Thyroid gland (tissue), 4 donors: Measurements from ENCODE around the gene LPP.

Experiments used
- POLR2A ChIP-seq, 2 donors: fragments of 450-650 bp; IDR thresholded peaks; one replicate each; pipeline ENCODE4 v1.6.1; 2017; ENCODE audit warnings: antibody characterized with exemption in 2 of 2, mild to moderate bottlenecking in 2 of 2, moderate library complexity in 1 of 2
- TF ChIP-seq, protein P1 (sequence below), 6 experiments: fragments of 200-600 bp in 3 of 6; fragments of 450-650 bp in 3 of 6; sonication (generic) in 3 of 6; IDR thresholded peaks; one replicate each; pipeline ENCODE4 v1.5.1; 2016 to 2019; ENCODE audit warnings: antibody characterized with exemption in 6 of 6, mild to moderate bottlenecking in 2 of 6, inconsistent platforms in 1 of 6, moderate library complexity in 1 of 6

DNA sequence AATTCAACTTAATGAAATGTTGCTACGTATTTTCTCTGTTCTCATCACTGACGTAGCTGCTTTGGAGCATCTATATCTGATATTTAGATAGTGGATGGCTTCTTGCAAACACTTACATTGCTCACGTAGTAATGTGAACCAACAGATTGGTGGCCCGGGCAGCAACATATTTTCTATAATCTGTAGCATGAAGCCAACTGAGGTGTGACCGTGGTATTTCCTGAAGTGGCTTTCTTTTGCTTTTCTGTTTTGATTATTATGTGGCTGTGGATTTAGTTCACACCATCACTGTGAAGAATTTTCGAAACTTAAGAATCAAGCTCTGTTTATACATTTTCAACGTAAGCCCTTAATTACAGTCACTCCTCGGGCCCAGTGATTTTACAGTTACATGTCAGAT lies 288.5 kb downstream of the LPP start:
- TF ChIP-seq, protein P1, sequence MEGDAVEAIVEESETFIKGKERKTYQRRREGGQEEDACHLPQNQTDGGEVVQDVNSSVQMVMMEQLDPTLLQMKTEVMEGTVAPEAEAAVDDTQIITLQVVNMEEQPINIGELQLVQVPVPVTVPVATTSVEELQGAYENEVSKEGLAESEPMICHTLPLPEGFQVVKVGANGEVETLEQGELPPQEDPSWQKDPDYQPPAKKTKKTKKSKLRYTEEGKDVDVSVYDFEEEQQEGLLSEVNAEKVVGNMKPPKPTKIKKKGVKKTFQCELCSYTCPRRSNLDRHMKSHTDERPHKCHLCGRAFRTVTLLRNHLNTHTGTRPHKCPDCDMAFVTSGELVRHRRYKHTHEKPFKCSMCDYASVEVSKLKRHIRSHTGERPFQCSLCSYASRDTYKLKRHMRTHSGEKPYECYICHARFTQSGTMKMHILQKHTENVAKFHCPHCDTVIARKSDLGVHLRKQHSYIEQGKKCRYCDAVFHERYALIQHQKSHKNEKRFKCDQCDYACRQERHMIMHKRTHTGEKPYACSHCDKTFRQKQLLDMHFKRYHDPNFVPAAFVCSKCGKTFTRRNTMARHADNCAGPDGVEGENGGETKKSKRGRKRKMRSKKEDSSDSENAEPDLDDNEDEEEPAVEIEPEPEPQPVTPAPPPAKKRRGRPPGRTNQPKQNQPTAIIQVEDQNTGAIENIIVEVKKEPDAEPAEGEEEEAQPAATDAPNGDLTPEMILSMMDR (IDR thresholded peaks at IDR 0.05): no peak
- TF ChIP-seq POLR2A (IDR thresholded peaks at IDR 0.05): no peak
